HG03060 (cell line): ENCODE results near the gene RPS29.

Experiments
- ATAC-seq: cut with Tn5 transposase; IDR thresholded peaks from one replicate; pipeline ENCODE4 v1.9.1; 2021; ENCODE audit warnings: low read depth, moderate number of reproducible peaks; ENCODE audit not compliant: unreplicated experiment

Gene RPS29

GRCh38 chr14:49553106-49553505, 33.1 kb downstream of the RPS29 start:
- ATAC-seq = no peak

GRCh38 chr14:49551569-49551968, 34.6 kb downstream of the RPS29 start:
- ATAC-seq = no peak

GRCh38 chr14:49550286-49551184, 35.6 kb downstream of the RPS29 start:
- no peak for ATAC-seq

GRCh38 chr14:49549881-49550280, 36.3 kb downstream of the RPS29 start:
- no peak for ATAC-seq

GRCh38 chr14:49549446-49549845, 36.7 kb downstream of the RPS29 start:
- ATAC-seq = no peak

- no peak for ATAC-seq
These were observed 39.4 kb downstream of the RPS29 start for GRCh38 chr14:49546766-49547165.

- no peak for ATAC-seq
These were observed 40.5 kb downstream of the RPS29 start for GRCh38 chr14:49545716-49546115.

- no peak for ATAC-seq
These were observed 41.1 kb downstream of the RPS29 start for GRCh38 chr14:49545071-49545470.

- ATAC-seq = no peak
These were observed 45.1 kb downstream of the RPS29 start for GRCh38 chr14:49541049-49541448.

GRCh38 chr14:49538852-49539251, 47.3 kb downstream of the RPS29 start:
- no peak for ATAC-seq
